22Rv1 (cell line): ENCODE measurements around the gene PTPRC.

Source experiments
- CTCF ChIP-seq: fragments of 450-650 bp; IDR thresholded peaks from 2 replicates; pipeline ENCODE4 v1.5.1; 2017; ENCODE audit warnings: mild to moderate bottlenecking
- ZFX ChIP-seq: fragments of 450-650 bp; IDR thresholded peaks from 2 replicates; pipeline ENCODE4 v1.6.1; 2017; ENCODE audit warnings: antibody characterized with exemption, borderline replicate concordance

GRCh38 chr1:198648592-198648991 lies 9.8 kb downstream of the PTPRC start:
- TF ChIP-seq CTCF (no peak), ZFX (no peak)
